NOMO-1 (cell line): Measurements from ENCODE around the gene ZFAND3.

Experiments
- DNase-seq, 2 experiments: peaks; one replicate each; lab custom pipeline; 2025; ENCODE audit not compliant: unreplicated experiment in 2 of 2; lab: John Stamatoyannopoulos, UW

Gene ZFAND3

GRCh38 chr6:38077488-38078030 lies 258.0 kb downstream of the ZFAND3 start:
- DNase-seq = no peak

GRCh38 chr6:38078671-38079070 lies 259.1 kb downstream of the ZFAND3 start:
- no peak for DNase-seq

DNA sequence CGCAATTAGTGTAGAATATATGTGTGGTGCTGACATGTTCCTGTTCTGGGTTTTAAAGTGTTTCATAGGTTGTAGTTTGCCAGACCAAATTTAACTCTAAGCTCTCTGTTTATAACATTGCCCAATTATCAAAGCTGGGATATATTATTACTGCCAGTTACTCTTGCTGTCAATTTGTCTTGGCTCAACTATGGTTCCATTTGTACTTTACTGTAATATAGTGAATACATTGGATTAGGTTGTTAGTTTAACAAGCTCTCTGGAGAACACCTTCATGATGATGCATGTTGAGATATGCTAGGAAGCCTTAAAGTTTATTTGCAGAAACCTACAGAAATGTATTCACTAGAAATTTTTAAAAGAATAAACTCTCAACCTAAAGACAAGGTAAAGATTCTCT lies 259.6 kb downstream of the ZFAND3 start:
- DNase-seq = no peak

GRCh38 chr6:38079537-38079936 lies 260.0 kb downstream of the ZFAND3 start:
- DNase-seq = no peak

DNA sequence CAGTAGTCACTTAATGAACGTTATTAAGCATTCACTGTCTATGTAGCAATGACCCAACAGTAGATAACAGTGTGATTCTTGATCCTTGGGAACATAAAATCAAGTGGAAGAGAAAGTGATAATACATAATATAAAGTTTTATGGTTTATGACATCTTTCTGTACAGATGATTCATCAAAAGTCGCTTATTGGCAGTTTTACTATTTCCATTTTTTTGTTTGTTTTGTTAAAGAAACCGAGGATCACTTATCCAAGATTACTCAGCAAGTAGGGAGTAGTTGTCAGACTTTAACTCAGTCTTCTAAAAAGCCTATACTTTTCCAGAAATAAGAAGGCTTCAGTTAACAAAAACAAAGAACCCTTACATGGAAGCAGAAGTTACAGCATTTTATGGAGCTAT lies 260.8 kb downstream of the ZFAND3 start:
- peak in 1 of 2 experiments; percentile 43 for DNase-seq

DNA sequence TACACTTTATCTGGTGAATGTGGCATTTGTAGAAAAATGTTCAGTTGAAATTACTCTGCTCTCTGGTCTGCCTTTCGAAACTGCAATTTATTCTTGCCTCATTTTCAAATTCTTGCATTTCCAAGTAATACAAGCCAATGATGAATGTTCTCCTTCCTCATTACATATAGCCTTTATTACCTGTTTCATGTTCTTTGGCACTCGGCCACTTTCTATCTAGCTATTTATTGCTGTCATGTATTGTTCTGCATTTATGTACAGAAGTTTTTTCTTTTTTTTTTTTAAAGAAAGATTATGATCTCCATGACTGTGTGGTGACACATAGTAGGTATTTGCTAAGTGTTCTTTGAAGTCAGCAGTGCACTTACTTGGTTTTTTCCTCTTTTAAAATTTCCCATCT lies 261.4 kb downstream of the ZFAND3 start:
- peak; percentile 44 to 84 for DNase-seq

DNA sequence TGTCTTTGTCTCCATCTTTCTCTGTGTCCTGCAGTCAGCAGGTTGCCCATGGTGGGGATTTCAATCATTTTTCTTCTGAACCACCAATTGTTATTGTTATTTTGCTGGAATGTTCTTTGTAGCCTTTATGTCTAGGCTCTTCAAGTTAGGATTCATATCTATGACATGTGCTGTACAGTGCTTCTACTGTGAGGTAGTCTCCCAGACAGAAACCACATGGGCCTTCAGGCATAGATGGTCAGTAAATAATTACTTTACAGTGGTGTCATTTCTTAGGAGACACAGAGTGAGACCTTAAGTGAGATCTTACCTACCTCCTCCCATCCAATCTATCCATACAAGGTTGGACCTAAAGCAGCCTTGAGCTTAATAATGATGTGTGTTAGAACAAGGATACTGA lies 265.5 kb downstream of the ZFAND3 start:
- DNase-seq = no peak

GRCh38 chr6:38086346-38086745 lies 266.8 kb downstream of the ZFAND3 start:
- DNase-seq = no peak

- DNase-seq = no peak
Observed at GRCh38 chr6:38088010-38088409, 268.5 kb downstream of the ZFAND3 start.

DNA sequence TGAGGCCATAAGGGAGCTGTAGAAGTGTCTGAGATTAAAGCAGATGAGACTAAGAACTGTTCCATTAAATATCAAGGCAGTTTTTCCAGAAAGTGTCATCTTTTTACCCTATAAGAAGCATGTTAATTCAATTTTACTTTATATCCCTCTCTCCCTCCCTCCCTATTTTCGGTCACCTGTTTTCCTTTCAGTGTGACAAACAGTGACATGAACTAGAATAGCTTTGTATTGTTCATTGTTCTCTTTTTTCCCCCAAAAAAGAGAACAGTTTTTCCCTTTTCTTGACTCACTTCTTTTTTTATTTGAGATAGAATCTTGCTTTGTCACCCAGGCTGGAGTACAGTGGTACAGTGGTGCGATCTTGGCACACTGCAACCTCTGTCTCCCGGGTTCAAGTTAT lies 269.3 kb downstream of the ZFAND3 start:
- no peak for DNase-seq

DNA sequence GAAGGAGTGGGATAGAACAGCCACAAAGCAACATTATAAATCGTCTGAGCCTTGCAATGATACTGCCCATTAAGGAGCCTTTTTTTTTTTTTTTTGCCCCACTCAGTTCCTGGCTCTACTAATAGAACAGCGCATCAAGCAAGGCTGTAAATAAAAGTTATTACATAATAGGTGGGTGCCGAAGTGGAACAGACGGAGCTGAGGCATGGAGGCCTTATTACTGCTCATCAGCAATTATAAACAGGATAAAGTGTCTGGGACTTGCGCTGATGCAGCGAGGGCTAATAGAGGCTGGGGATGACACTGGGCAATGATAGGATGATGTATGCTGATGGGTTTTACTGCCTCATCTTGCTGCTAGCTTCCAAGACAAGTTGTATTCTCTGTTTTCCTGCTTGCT lies 272.1 kb downstream of the ZFAND3 start:
- DNase-seq = no peak

- DNase-seq = no peak
Observed at GRCh38 chr6:38092465-38092864, 272.9 kb downstream of the ZFAND3 start.

GRCh38 chr6:38092964-38093363 lies 273.4 kb downstream of the ZFAND3 start:
- no peak for DNase-seq

DNA sequence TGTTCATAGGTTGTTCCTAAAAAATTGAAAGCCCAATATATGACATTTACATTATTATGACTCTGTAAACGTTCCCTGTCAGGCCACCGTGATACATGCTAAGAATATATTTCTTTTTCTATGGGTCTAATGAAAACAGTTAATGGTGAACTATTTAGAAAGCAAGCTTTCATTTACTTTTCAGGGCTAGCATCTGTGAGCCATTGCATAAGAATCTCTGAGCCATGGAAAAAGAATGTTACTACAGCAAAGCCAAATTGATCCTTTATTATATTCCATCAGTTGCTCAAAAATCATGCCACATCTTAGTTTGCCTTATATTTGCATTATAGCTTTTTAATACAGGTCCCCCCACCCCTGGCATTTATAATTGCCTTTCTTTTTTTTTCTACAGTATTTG lies 275.5 kb downstream of the ZFAND3 start:
- no peak for DNase-seq

DNA sequence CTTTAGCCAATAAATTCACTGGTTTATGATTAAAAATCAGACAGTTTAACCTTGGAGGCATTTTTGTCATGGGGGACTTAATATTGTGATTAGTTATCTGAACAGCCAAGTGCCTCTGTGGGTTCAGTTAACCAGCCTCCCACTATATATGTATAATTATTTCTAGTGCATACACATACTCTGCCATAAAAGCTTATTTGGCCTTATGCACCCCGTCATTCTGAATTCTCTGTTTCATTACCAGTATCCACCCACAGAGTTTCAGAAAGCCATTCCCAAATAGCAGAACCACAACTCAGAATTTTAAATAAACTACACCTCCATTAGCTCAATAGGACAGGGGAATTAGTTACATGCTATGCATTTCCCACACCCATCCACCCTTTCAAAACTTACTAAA lies 279.7 kb downstream of the ZFAND3 start:
- DNase-seq = no peak

DNA sequence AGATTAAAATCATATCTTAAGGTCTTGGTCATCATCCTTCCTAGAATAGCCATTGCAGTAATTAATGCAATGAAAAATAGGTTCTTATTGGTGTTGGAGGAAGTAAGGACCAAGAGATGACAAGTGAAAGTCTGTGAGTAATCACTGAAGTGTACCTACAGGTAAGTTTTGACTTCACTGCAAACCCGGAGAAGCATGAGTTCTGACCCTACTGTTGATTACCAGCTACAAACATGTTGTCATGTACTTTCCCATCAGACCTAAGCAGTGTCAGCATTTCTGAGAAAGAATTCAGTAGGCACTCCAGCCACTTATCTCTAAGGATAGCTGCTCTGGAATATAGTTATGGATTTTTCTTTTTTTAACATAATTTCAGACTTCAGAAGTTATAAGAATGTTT lies 280.9 kb downstream of the ZFAND3 start:
- no peak for DNase-seq

GRCh38 chr6:38103921-38104320 lies 284.4 kb downstream of the ZFAND3 start:
- no peak for DNase-seq

- DNase-seq = no peak
Observed at GRCh38 chr6:38105066-38105465, 285.5 kb downstream of the ZFAND3 start.

DNA sequence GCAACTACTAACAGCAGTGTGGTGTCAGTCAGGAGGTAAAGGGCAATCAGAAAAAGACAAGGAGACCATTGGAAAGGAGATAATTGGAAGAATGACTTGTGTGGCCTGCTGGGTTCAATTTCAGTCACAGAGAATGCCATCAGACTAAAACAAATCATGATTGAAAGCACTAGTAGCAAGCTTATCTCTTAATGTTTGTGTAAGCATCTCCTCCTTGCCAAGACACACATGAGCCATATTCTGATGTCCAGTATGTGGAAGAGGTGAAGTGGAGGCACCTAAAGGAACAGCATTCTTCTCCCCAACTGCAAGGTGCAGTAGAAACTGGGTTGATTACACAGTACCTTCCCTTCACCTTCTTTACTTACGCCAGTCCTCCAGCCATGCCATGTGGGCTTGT lies 287.5 kb downstream of the ZFAND3 start:
- no peak for DNase-seq

- no peak for DNase-seq
Observed at GRCh38 chr6:38110481-38110971, 291.0 kb downstream of the ZFAND3 start.

GRCh38 chr6:38112181-38112580 lies 292.7 kb downstream of the ZFAND3 start:
- no peak for DNase-seq

DNA sequence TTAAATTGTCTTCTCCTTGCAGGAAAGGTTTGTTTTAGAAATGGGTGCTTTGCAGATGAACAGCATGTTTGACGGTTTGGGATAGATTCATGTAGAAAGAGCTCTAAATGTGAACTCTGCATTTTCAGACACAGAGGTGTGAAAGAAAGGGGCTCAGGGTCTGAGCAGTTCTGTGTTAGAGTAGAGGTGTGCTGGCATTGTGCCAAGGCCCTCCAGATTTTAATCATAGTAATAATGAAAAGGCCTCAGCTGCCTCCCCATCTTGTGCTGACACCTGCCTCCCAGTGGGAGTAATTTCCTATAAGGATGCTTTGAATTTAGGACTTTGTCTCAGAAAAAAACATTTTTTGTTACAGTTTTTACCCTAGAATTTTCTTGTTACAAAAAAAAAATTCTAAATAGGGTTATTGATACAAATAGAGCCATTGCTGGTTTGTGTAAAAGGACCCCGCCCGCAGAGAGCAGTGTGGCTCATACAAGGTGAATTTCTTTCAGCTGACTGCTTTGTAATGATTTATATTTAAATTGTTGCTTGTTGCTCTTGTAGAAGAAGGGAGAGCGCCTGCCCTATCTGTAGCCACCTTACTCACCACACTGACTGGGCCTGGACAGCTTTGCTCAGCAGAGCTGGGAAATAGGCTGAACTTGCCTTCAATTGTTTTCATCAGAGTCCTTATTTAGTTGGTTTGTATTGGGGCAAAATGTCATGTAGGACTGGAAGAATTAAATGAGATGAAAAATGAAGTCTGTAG lies 294.5 kb downstream of the ZFAND3 start:
- no peak for DNase-seq
